CD4-positive, alpha-beta T cell treated with Interleukin-6 for 4 hours (primary cell): ENCODE measurements around the gene SLX9.

Source experiments
- DNase-seq: peaks from one replicate; pipeline ENCODE4 v3.0.0-alpha.2; 2020; ENCODE audit warnings: mixed read lengths

Gene SLX9

DNA sequence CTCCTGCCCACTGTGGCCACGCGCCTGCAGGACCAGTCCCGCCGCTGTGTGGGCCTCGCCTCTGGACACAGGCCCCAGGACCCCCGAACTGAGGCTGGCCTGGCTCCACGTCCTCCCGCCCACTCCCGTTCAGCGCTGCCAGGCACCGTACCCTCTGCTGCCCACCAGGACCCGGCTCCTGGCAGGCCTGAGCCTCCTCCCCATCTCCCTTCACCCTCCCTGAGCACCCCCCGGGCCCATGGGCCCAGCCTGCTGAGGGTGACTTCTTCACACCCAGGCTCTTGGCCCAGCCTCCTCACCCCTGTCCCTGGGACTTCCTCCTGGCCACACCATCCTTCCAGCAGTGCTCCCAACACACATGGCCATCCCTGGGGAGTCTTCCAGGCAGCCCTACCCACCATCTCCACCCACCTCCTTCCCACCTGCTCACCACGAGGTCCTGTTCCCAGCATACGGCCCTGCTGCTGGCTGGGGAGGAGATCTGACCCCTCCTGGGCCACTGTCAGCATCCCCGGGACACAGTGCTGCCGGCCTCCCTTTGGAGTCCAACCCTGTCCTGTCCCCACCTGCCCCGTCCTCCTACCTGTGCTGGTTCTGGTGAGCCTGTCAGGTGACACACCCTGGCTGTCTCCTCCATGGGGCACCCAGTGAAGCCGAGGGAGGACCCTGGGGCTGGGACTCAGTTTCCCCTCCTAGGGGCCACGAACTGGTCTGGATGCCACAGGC, 53.7 kb downstream of the SLX9 start:
- no peak for DNase-seq

DNA sequence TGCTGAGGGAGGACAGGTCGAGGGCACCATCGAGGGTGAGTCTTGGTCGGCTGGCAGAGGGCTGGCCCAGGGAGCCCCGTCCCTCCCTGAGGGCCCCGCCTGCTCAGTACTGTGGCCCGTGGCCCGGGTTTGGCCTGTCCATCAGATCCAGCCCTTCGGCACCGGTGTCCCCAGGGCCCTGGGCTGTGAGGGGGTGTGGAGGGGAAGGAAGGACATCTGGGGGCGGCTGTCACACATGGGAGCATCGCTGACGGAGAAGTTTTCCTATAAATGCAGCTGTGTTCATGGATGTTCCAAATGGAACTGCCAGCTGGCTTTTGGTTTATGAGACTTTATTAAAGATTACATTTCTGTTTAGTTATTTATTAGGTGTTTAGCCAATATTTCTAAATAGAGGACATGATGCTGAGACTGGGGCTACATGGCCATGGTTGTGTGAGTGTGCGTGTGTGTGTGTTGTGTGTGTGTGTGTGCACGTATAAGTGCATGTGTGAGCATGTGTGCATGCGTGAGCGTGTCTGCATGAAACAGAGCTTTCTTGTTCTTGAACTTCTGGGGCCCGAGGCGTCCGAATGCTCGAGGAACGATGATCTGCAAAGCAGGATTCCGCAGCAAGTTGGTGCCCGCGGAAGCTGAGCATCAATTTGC, 54.3 kb downstream of the SLX9 start:
- DNase-seq = no peak

DNA sequence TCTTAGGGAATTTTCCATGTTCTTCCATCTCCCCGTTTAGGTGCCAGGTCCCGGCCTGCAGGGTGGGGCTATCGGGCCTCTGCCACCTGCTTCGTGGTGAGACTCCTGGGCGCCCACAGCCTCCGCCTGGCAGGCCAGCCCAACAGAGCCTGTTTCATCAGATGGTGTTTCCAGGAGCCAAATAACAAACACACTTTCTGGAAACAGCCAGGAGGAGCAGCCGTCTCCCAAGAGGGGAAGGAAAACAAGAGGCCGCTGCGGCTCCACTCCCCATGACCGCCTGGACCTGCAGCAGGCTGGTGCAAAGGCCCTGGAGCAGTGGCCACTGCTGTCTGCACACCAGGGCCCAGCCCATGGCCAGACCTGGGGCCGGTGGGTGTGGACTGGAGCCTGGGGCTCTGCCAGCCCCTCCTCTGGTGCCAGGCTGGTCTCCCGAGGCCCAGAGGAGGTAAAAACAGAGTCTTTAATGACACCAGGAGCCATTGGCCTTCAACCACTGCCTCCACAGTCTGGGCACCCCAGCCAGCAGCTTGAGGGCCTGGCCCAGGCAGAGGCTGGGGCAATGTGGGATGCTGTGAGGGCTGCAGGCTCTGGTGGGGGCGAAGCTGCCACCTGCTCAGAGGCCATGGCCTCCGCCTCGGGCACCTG, 55.0 kb downstream of the SLX9 start:
- no peak for DNase-seq

DNA sequence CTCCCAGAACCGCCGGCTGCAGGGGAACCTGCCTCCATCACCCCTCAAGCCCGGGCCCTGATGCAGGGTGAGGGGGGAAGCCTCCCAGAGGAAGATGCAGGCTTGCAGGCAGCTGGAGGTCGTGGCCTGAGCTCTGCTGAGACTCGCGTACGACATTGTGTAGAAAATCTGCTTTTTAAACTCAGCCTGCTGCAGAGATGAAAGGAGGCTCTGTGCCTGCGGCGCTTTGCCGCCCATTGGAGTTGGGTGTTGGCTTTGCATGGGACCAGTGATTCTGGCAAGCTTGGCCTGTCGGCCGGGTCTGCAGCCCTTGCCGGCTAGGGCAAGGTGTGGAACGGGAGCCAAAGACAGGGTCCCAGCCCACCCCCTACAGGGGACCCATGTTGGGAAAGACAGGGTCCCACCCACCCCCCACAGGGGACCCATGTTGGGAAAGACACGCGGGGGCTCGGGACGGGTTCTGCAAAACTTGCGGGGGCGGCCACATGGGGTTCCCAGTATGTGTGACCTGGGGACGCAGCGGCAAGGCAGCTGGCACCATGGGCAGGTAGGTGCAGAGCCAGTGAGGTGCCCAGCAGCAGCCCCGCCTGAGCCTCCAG, 55.6 kb downstream of the SLX9 start:
- DNase-seq = no peak

DNA sequence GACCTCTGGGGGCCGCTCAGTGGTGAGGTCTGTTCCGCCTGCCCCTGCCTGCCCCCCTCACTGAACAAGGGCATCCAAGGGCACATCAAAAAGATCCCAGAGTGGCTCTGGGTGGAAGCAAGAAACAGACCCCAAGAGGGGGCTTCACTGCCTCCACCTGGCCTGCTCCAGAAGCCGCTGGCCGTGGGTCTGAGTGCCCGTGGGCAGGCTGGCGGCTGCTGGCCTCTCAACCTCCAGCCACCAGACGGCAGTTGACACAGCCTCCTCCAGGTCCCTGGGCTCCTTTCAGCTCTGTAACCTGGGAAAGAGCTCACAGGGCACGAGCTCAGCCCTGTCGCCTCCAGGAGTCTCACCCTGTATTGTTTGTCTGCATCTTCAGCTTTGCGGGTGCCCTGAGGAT, 56.3 kb downstream of the SLX9 start:
- no peak for DNase-seq

DNA sequence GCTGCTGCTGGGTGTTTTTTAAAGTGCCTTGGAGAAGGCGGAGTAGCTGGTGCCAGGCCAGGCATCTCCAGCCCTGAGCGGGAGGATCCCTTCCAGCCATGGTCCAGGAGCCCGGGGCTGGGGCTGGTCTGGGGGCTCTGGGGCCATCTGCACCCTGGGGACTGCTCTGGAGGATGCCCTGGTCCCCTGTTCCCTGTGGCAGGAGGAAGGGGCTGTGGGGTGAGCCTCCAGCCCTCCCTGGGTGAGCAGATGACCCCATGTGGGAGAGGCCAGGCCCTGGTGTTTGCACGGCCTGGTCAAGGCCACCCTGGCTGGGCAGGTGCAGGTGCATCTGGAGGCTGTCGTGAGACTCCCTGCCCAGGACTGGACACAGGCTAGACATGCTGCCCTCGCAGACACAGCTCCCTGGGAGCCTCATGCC, 56.7 kb downstream of the SLX9 start:
- no peak for DNase-seq

DNA sequence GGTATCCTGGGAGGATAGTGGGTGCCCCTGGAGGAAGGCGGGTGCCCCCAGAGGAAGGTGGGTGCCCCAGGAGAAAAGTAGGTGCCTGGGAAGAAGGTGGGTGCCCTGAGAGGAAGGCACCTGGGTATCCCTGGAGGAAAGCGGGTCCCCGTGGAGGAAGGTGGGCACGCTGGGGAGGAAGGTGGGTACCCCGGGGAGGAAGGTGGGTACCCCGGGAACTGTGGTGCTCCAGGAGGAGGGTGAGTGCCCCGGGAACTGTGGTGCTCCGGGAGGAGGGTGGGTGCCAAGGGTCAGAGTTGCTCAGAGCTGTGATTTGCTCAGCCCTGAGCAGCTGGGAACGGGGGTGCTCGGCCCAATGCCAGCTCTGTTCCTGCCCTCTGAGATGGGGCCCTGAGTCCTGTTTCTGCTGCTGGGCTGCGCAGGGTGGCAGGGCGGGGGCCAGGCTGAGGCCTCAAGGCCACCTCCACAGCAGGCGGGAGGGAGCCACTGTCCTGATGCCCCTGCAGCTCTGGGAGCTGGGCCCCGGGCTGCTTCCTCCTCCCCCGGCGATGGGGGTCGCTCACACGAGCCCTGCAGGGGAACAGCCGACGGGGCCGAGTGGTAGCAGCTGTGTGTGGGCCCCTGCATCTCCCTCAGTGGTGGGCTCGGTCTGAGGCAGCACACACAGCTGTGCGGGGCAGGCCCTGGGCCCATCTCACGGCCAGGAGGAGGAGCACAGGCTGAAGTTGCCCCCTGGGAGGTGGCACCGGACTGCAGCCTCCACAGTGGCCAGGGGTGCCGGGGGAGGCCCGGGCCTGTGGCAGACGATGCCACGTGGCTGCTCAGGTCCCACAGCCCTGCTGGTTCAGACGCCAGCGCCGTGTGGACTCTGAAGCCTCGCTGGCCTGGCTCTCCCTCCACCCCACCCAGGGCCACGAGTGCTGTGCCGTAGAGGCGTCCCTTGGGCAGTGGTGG, 57.4 kb downstream of the SLX9 start:
- DNase-seq = no peak

DNA sequence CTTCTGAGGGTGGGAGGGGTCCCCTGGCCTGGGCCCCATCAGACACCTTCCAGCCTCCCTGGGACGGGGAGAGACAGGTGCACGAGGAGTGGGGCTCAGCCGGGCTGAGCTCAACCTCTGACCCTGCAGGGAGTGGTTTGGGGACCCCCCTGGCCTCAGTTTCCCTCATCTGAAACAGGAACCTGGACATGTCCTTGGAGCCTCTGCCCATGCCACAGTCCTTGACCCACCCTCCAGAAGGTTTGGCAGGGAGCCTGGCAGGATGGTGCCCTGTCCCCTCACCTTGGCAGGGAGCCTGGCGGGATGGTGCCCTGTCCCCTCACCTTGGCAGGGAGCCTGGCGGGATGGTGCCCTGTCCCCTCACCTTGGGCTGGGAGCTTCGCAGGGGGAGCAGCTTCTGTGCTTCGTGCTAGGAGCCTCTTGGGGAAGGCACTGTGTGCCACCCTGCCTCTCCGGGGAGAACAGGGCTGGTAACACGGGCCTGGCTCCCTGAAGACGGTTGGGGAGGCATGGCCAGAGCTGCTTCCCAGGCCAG, 58.3 kb downstream of the SLX9 start:
- DNase-seq = no peak

DNA sequence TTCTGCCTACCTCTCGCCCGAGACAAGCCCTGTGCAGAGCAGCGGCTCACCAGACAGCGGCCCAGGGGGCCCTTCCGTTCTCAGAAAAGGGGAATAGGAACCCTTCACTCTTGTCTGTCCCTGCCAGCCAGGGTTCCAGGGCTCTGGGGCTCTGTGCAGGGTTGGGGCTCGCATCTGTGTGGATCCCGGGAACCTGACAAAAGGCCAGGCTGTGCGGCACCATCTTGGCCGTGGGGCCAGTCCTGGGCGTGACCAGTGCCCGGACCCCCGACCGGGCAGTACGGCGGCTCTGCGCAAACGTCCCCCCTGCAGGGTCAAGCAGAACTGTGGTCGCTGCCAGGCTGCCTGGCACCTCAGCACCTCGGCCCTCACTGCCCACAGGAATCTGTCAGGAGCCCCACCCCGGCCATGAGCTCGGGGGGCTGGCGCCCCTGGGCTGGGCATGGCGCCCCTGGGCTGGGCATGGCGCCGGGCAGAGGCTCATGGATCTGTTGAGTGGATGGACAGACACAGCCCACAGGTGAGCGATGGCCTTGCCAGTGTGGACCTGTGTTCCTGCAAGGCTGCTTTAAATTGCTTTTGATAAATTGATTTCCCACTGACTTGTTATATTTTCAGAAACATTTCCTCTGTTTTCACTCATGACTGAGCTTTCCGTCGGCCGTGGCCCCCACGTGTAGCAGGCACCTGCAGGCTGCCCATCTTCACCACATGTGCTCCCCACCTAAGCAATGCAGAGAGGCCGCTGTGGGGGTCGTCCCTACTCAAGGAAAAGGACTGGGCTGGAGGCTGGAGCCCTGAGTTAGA, 59.0 kb downstream of the SLX9 start:
- no peak for DNase-seq

DNA sequence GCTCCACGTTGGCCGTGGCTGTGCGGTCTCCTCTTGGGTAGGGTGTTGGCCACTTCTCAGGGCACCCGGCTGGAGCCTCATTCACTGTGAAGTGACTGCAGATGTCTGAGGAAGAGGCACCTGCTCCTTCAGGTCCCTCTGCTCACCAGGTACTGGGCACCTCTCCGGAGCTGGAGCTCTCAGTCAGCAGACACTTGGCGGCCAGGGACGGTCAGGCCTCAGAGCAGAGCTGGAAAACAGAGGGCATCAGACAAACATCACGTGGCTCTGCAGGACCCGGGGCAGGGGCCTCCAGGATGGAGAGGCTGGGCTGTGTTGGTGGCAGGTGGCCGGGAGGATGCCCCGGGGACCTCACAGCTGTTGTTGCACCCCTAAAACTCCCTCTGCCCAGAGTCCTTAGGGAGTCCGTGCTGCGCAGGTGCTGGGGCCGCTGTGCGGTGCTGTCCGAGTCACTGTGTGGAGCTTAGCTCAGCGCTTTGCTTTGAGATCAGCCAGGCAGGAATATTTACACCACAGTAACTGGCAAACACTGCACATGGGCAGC, 59.7 kb downstream of the SLX9 start:
- no peak for DNase-seq

DNA sequence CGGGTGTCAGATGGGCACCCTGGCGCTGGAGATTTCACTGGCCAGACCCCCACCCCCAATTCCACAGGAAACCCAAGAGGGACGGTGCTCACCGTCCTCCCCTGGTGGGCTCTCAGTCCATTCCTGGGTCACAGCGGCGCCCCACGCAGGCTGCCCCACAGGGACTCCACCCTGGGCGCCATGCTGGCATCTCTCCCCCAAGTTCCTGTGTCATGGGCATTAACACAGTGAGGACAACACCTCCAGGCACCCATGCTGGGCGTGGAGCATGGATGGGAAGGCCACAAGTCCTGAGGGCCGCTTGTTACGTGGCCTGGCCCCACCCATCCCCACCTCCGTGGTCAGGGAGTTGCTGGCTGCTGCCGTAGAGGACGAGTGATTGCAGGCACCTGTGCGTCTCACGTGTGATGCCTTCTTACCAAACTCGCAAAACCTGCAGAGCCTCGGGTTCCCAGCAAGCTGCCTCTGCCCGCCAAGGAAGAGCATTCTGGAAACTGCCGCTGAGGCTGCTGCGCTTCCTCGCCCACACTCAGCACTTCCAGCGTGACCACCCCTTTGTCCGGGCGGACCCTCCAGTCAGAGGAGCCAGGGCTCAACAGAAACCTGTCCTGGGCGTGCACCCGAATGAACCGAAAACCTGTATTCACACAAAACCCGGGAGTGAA, 60.3 kb downstream of the SLX9 start:
- DNase-seq = no peak

DNA sequence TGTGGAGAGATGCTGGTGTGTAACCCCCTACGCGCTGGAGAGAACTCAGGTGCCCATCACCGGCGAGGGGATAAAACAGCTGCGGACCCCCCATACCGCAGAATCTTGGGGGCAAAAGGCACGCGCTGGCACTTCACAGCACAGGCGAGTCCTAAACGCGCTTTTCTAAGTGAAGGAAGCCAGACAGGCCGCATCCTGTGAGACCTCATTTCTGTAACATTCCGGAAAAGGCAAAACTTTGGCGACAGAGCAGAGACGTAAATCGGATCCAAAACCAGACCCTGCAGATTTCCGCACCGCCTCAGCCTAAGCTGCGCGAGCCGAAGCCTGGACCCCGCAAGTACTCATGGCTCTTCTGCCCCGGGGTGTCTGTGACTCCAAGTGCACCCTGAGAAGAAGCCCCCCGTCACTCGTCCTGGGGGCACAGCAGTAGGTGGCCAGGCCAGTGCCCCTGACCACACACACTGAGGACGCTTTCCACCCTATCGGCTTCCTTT, 60.9 kb downstream of the SLX9 start:
- no peak for DNase-seq

DNA sequence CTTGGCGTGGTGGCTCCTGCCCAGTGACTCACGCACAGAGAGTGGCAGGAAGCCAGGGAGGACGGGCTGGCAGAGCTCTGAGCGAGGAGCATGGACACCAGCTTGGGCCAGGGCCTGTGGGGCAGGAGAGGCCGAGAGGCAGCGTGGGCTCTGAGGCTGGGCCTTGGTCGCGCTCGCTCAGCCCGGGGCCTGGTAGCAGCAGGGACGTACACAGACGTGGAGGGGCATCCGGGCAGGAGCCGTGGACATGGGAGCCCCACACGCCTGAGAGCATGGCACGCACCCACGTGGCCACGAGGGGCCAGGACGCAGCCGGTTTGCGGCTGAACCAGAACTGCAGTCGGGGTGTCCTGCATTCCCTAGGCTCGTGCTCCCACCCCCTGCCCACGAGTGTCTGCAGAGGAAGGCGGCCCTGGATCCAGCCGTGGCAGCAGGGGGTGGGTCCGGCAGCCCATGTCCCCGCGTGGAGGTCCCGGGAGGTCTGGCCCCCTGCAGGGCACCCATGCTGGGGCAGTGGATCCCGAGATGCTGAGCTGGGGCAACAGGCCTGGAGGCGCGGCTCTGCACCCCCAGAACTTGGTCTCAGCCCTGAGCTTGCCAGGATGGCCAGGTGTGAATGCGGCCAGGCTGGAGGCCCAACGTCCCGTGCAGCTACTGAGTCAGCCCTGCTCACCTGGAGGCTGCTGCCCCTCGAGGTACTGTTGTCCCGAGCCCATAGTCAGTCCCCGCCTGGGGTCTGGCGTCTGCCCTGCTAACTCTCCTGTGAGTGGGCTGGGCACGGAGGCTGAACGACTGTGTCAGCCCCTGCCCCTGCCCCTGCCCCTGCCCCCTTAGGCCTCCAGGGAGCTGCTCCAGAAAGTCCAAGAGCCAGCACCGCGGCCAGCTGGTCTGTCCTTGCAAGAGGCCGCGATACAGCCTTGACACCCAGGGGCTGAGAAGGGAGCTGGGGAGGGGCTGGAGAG, 61.6 kb downstream of the SLX9 start:
- DNase-seq = no peak

DNA sequence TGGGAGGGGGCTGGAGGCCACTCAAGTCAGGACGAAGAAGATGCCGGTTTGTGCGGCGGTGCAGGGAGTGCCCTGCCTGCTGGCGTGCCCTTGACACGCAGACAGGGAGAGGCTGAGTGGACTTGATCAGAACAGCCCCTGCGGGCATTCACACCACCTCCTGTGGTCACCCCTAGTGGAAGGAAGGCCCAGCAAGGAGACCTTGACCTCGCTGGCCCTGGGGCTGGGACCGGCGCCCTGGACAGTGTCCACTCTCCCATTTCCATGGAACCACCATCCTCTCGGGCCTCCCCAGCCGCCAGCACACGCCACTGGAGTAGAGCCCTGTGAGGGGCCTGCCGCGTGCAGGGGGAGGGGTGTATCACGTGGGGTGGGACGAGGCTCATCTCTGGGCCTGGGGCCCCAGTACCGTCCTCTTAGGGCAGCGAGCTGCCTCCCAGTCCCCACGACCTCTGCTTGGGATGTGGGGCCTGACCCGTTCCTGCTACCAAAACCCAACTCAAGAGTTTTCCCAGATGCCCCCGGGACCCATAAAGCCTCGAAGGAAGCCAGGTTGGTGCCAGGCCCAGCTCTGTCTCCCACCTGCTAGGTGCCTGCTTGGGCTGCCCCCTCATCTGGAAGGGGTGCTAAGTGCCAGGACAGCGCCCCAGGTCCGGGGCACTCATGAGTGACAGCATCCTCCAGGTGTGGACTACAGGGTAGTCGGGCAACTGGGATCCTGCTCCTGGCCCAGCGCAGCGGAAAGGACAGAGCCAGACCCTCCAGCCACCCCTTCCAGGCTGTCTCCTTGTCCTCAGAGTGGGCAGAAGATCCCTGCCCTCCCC, 62.8 kb downstream of the SLX9 start:
- no peak for DNase-seq

DNA sequence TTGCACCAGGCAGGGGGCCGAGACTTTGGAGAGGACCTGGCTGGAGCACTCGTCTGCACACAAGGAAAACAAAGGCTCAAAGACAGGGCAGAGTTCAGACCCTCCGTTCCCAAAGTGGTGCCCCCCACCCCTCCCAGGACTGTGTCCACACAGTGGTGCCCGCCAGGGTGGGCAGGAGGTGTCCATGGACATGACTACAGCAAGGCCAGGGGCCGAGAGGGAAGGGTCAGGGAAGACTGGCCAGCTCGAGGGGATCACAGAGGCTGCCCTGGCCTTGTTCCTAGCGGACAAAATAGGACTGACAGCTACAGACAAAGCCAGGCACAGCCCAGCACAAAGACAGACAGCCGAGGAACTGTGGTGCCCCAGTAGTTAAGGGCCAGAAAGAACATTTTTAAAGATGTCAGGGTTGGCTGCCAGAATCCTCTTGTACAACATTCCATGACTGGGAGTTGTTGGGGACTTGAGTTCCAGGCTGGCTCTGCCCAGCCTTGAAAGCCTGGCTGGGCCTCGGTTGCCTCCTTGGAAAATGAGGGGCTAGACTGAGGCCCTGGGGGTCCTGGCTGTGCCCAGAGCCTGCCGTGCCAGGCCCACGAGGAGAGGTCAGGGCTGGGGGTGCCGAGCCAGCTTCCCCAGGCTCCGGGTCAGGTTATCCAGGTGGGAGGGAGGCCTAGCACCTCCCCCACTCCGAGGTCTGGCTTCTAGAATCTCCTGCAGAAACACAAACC, 63.7 kb downstream of the SLX9 start:
- DNase-seq = no peak

DNA sequence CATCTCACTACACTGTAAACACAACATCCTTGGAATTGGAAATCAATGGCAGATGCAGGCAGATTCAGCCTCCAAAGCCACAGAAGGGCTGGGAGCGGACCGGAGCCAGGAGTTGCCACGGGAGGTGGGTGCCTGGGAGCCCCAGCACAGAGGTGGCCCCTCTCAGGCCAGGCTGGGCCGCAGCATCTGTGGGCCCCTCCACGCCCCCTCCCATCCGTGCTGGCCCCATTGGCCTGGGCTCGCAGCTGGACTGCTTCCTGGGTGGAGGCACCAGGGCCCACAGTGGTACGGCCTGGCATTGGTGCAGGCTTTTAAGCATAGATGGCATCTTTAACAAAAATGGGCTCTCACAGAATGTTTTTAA, 64.2 kb downstream of the SLX9 start:
- DNase-seq = no peak

DNA sequence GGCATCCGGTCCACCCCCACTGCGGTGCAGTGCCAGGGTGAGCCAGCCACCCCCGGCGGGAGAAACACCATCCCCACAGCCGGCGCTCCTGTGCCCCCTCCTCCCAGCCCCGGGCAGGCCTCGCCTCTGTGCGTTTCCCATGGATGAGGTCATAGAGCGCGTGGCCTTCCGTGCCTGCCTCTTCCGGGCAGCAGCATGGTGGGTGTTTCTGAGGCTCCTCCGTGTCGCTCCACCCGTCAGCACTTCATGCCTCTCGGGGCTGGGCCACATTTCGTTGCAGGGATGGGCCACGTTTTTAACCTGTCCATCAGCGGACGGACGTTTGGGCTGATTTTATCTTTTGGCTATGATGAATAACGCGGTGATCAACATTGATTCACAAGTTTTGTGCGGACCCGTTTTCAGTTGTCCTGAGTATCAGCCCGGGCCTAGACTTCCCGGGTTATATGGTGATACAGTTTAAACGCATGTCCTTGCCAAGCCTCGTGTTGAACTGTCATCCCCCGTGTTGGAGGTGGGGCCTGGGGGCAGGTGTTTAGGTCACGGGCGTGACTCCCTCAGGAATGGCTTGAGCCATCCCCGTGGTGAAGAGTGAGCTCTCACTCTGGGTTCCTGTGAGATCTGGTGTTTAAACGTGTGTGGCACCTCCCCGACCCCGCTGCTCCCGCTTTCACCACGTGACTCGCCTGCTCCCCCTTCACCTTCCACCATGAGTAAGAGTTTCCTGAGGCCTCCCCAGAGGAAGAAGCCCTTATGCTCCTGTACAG, 64.8 kb downstream of the SLX9 start:
- no peak for DNase-seq
